Ishikawa (cell line): ENCODE data around the gene ZNF576.

Source experiments
- CEBPB ChIP-seq: IDR thresholded peaks from 2 replicates; pipeline ENCODE4 v1.6.1; 2012
- CREB1 ChIP-seq: IDR thresholded peaks from 2 replicates; pipeline ENCODE4 v1.6.1; 2012; ENCODE audit warnings: low read depth
- EGR1 ChIP-seq: IDR thresholded peaks from 2 replicates; pipeline ENCODE4 v1.6.1; 2012
- EP300 ChIP-seq: IDR thresholded peaks from 2 replicates; pipeline ENCODE4 v1.6.1; 2012; ENCODE audit warnings: borderline replicate concordance
- FOXM1 ChIP-seq: IDR thresholded peaks from 2 replicates; pipeline ENCODE4 v1.6.1; 2012; ENCODE audit warnings: low read depth, borderline replicate concordance
- NFIC ChIP-seq: IDR thresholded peaks from 2 replicates; pipeline ENCODE4 v1.6.1; 2012
- RAD21 ChIP-seq: IDR thresholded peaks from 2 replicates; pipeline ENCODE4 v1.6.1; 2012; ENCODE audit warnings: low read depth
- TAF1 ChIP-seq: IDR thresholded peaks from 2 replicates; pipeline ENCODE4 v1.6.1; 2012; ENCODE audit warnings: low read depth, mild to moderate bottlenecking
- TCF12 ChIP-seq: IDR thresholded peaks from 2 replicates; pipeline ENCODE4 v1.6.1; 2012; ENCODE audit warnings: low read depth
- TEAD4 ChIP-seq: IDR thresholded peaks from 2 replicates; pipeline ENCODE4 v1.6.1; 2012
- YY1 ChIP-seq: IDR thresholded peaks from 2 replicates; pipeline ENCODE4 v1.6.1; 2012; ENCODE audit warnings: low read depth
- ZBTB7A ChIP-seq: IDR thresholded peaks from 2 replicates; pipeline ENCODE4 v1.6.1; 2012; ENCODE audit warnings: low read depth
- TF ChIP-seq, protein P1 (sequence below): IDR thresholded peaks from 2 replicates; pipeline ENCODE4 v1.6.1; 2012; ENCODE audit warnings: low read depth, mild to moderate bottlenecking
- TF ChIP-seq, protein P2 (sequence below): IDR thresholded peaks from 2 replicates; pipeline ENCODE4 v1.6.1; 2012
- TF ChIP-seq, protein P3 (sequence below): IDR thresholded peaks from 2 replicates; pipeline ENCODE4 v1.6.1; 2012

Gene ZNF576, protein sequence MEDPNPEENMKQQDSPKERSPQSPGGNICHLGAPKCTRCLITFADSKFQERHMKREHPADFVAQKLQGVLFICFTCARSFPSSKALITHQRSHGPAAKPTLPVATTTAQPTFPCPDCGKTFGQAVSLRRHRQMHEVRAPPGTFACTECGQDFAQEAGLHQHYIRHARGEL

DNA sequence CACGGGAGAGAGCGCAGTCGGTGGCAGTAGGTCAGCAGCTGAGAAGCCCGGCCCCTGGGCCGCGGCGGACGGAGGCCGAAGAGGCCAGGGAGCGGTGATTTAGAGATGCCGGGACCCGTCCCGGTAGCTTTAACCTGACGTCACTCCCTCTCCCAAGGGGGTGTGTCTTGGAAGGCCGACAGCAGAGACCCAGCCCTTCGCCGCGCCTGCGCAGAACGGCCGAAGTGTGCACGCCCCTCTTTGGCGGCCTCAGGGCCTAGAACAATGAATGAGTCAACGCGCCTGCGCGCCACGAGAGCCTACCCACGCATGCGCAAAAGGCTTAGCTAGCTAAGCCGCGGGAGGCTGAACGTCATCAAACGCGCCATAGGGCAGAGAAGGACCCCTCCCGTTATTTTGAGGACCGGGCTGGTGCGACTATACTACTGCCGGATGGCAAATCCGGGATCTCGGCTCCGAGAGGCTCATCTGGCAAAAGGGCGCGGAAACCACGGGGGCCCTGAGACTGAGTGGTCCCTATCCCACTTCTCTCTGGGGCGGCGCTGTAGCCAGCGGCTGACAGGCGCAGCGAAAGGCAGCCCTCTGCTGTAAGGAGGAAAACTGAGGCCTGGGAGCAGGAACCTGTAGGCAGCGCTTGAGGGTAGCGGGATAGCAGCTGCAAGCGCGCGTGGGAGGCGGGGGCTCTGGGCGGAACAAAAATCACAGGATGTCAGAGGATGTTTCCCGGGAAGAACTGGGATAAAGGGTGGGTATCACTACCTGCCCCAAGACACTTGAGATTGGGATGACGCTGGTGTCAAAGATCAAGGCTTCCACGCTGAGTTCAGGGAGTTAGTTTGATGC, at the start of gene ZNF576, which contains the start of gene IRGQ:
TSS of gene ZNF576 (plus strand) at position 597 of the 843 bp plus-strand sequence. CDS start 514 bp downstream, outside the sequence.
TSS of gene IRGQ (minus strand) at position 136 of the 843 bp plus-strand sequence. CDS start 796 bp downstream, outside the sequence.
- TF ChIP-seq, protein P1, sequence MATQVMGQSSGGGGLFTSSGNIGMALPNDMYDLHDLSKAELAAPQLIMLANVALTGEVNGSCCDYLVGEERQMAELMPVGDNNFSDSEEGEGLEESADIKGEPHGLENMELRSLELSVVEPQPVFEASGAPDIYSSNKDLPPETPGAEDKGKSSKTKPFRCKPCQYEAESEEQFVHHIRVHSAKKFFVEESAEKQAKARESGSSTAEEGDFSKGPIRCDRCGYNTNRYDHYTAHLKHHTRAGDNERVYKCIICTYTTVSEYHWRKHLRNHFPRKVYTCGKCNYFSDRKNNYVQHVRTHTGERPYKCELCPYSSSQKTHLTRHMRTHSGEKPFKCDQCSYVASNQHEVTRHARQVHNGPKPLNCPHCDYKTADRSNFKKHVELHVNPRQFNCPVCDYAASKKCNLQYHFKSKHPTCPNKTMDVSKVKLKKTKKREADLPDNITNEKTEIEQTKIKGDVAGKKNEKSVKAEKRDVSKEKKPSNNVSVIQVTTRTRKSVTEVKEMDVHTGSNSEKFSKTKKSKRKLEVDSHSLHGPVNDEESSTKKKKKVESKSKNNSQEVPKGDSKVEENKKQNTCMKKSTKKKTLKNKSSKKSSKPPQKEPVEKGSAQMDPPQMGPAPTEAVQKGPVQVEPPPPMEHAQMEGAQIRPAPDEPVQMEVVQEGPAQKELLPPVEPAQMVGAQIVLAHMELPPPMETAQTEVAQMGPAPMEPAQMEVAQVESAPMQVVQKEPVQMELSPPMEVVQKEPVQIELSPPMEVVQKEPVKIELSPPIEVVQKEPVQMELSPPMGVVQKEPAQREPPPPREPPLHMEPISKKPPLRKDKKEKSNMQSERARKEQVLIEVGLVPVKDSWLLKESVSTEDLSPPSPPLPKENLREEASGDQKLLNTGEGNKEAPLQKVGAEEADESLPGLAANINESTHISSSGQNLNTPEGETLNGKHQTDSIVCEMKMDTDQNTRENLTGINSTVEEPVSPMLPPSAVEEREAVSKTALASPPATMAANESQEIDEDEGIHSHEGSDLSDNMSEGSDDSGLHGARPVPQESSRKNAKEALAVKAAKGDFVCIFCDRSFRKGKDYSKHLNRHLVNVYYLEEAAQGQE = no peak
- TF ChIP-seq TEAD4 (no peak), FOXM1 (no peak), RAD21 (no peak), CEBPB (no peak), TCF12 (peak; percentile 28; the same call in 1 of the 2 replicates), TAF1 (peak; percentile 70), ZBTB7A (no peak), YY1 (0 out of 2 replicates have a peak, but pooled peaks have one; percentile 7), EP300 (peak; percentile 22; the same call in 1 of the 2 replicates), CREB1 (peak; percentile 98), EGR1 (peak; percentile 64; the same call in 1 of the 2 replicates), NFIC (0 out of 2 replicates have a peak, but pooled peaks have one; percentile 4)
- TF ChIP-seq, protein P2, sequence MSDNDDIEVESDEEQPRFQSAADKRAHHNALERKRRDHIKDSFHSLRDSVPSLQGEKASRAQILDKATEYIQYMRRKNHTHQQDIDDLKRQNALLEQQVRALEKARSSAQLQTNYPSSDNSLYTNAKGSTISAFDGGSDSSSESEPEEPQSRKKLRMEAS = peak; percentile 10
- TF ChIP-seq, protein P3, sequence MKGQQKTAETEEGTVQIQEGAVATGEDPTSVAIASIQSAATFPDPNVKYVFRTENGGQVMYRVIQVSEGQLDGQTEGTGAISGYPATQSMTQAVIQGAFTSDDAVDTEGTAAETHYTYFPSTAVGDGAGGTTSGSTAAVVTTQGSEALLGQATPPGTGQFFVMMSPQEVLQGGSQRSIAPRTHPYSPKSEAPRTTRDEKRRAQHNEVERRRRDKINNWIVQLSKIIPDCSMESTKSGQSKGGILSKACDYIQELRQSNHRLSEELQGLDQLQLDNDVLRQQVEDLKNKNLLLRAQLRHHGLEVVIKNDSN = no peak

DNA sequence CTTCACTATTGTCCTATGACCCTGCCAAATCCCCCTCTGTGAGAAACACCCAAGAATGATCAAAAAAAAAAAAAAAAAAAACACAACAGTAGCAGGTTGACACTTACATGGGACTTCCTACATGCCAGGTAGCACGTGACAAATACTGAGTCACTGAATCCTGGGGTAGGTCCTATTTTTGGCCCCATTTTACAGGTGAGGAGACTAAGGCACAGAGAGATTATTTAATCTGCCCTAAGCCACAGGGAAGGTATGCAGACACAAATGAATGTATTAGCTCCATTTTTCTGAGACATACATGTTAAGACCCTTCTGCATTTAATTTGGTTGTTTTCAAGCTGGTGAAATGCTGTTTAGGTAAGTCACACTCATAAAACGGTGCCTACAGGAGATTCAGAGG, 47.7 kb upstream of the ZNF576 start:
- no peak for TF ChIP-seq TCF12
- no peak for TF ChIP-seq YY1
- TF ChIP-seq TAF1 = no peak
- no peak for TF ChIP-seq CEBPB
- no peak for TF ChIP-seq RAD21
- no peak for TF ChIP-seq NFIC

DNA sequence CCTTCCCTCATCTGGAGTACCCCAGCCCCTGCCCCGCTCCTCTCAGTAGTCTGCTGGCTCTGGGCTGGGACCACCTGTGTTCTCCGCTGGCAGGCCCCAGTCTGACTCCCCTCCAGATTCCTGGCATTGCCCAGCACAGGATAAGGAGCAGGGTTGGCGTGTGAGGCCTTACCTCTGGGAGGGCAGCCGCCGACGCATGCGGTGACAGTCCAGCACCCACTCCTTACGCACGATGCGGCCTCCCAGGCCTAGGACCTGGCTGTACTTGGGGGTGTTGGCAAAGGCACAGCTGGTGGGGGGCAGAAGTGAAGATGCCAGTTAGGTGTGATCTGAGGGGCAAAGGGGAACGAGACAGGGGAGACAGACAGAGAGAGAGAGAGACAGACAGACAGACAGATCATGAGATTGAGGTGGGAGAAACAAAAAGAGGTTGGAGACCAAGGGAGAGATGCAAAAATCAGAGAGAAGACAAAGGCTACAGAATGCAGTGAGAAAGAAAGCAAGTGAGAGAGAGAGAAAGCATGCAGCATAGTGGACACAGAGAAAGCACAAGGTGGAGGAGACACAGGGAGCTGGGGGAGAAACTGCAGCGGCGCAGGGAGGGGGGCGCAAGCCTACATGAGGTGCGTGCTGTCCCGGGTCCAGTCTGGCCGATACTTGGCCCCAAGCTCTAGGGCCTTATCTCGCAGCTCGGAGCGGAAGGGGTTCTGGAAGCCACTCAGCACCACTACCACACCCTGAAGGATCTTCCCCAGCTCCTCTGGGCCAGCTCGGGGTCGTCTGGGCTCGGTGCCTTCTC, 44.8 kb upstream of the ZNF576 start:
- no peak for TF ChIP-seq FOXM1
- TF ChIP-seq ZBTB7A = no peak
- no peak for TF ChIP-seq EP300
- TF ChIP-seq, protein P1 = no peak
- no peak for TF ChIP-seq TCF12
- TF ChIP-seq TEAD4 = no peak

DNA sequence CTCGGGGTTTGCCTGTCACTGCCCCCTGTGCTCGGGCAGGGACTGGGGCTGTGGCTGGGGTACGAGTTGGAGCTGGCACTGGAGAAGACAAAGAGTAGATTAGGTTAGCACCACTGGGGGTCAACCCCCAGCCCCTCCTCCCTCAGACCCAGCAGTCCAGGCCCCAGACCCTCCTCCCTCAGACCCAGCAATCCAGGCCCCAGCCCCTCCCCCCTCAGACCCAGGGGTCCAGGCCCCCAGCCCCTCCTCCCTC, 44.3 kb upstream of the ZNF576 start:
- TF ChIP-seq YY1 (no peak), FOXM1 (no peak), TCF12 (no peak), CEBPB (no peak), TEAD4 (no peak)
- TF ChIP-seq, protein P1 = no peak
